ENCODE results near the gene TIMM9.
"Not testable (repeated sequence)": the region's sequence is repeated elsewhere in the genome, so short reads cannot be mapped to it uniquely, and the experiment has no call there.

Gene TIMM9, protein sequence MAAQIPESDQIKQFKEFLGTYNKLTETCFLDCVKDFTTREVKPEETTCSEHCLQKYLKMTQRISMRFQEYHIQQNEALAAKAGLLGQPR

DNA sequence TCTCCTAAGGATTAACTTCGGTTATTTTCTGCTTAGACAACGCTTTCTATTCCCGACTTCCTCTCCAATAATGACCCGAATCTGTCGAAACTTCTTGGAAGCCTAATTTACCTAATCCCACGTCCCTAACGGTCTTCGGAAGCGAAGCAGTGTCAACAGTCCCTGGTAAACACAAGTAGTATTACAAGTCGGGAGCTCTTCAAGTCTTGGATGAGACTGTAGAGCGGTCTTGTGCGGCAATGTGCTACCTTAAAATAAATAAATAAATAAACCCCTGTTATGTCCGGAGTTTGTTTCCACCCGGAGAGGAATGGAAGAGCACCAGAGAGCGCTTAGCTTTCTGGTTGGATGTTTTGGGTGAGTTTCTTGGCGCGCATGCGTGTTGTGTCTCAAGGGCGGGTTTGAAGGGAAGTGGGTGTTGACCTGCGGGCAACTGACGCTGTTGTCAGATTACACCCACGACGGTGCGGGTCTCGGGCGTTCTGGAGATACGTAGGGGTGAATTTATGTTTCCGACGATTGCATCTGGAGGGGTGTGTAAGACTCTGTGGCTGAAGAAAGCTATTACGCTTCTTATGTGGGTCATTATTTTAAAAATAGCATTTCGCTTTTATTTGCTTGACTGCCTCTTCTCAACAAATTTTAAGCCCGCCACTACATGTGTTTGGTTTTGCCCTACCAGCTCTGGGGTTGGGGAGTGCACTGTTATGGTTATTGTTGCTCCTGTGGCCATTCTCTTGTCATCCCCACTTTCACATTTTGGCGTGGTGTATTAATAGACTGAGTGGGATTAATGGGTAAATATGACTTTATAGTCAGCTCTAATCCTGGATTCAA is at the start of gene TIMM9, which contains the start of gene KIAA0586:
Gene TIMM9 (minus strand): TSS at position 251 of the 837 bp plus-strand sequence. CDS start 15,586 bp downstream, outside the sequence.
Gene KIAA0586 (plus strand): TSS at position 439 of the 837 bp plus-strand sequence. CDS start 546 bp downstream, outside the sequence.
- DNase-seq (ENCODE audit: low read depth), result peak; percentile 98

DNA sequence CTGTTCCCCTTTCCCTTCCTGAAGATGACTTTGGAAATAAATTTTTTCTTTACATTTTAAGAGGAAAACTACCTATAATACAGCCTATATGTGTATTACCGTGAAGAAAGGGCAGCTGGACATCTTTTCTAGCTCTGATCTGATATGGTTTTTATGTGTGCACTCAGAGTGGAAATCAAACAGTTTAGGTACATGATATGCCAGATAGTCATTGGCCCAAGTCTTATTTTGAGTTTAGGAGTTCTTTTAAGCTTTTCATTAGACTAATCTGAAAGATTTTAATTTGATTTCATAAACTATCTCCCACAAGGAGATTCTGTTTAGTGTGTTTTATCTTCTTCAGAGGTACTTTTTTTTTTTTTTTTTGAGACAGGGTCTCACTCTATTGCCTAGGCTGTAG is 49.0 kb upstream of the TIMM9 start:
- DNase-seq (ENCODE audit: low read depth), result no peak

DNA sequence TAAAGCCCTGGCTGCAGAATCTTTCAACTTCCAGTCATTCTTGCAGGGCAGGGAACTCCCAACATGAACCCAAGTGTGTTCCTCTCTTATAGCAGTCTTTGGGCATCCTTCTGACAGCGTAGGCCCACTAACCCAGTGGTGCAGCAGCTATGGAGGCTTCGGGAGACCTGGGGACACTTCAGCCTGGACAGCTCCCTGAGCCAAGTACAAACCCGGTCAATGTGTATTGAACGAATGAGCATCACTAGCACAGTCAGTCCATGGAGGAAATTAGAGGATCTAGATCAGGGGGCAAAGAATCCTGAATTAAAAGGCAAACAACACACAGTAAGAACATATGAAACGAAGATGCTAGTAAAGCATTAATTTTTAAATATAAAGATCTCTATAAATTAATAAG is 42.0 kb upstream of the TIMM9 start:
- DNase-seq (ENCODE audit: low read depth), result no peak

DNA sequence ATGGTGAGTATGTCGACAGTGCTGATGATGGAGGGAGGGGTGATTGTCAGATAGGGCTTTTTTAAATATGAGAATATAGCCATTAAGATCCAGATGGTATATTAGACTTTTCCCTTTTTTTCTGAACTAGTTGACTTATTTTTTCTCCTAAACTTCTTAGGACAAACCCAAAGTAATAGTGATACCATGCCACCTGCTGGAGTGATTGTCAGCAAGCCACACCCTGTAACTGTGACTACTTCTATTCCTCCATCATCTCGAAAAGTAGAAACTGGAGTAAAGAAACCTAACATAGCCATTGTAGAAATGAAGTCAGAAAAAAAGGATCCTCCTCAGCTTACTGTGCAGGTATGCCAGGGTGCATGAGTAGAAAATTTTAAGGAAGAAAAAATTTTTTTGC is 40.2 kb upstream of the TIMM9 start:
- no peak for DNase-seq (ENCODE audit: low read depth)

DNA sequence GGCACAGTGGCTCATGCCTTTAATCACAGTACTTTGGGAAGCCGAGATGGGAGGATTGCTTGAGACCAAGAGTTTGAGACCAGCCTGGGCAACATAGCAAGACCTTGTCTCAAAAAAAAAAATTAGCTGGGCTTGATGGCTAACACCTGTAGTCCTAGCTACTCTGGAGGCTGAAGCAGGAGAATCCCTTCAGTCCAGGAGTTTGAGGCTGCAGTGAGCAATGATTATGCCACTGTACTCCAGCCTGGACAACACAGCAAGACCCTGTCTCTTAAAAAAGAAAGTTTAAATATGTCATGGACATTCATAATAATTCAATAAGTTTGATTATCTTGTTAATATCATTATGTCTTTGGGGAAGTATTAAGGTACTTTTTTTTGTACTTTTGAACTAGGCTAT is 39.1 kb upstream of the TIMM9 start:
- DNase-seq (ENCODE audit: low read depth), result no peak

DNA sequence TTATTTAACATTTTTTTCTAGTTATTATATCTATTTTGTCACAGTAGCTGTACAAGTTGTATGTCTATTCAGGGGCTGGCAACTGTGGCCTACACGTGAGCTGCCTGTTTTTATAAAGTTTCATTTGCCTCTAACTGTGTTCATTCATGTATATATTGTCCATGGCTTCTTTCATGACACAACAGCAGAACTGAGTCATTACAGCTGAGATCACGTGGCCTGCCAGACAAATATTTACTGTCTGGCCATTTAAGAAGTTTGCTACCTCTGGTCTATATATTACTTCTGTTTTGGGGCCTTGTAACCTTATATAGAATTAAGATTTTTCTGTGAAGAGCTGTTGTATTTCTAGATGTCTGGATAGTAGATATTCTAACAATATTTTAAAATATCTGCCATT is 38.1 kb upstream of the TIMM9 start:
- no peak for DNase-seq (ENCODE audit: low read depth)

DNA sequence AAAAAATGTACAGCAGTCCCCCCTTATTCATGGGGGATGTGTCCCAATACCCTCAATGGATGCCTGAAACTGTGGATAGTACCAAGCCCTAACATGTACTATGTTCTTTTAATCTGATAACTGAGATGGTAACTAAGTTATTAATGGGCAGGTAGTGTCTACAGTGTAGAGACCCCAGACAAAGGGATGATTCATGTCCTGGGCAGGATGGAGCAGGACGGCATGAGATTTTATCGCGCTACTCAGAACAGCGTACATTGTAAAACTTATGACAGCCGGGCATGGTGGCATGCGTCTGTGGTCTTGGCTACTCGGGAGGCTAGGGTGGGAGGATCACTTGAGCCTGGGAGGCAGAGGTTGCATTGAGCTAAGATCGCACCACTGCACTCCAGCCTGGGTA is 37.3 kb upstream of the TIMM9 start:
- DNase-seq (ENCODE audit: low read depth), result no peak

DNA sequence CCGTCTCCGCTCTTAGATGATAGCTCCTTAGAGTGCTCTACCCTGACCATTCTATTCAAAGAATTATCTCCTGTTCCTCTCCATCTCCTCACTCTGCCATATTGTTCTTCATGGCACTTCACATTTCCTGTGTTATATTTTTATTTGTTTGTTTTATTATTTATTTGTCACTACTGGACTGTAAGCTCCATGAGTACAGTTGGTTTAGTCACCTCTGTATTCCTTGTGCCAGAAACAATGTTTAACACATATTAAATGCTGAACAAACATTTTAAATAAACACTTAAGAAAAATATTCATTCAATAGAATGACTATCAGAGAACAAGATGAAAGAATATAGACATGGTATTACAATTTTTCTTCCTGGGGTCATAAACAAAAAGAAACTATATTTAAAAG is 35.8 kb upstream of the TIMM9 start:
- DNase-seq (ENCODE audit: low read depth), result no peak

DNA sequence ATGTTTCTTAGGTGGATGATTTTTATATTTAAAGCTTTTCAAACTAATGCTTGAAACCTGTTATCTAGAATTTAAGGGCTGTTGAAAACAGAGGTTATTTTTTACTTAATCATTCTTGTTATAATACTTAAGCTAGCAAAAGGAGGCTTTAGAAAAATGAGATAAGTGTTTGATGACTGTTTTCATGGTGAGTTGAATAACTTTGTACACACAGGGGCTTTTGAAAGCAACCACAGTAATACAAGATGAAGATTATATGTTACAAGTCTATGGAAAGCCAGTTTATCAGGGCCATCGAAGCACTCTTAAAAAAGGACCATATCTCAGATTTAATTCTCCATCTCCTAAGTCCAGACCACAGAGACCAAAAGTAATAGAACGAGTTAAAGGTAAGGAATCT is 33.4 kb upstream of the TIMM9 start:
- DNase-seq (ENCODE audit: low read depth), result no peak

DNA sequence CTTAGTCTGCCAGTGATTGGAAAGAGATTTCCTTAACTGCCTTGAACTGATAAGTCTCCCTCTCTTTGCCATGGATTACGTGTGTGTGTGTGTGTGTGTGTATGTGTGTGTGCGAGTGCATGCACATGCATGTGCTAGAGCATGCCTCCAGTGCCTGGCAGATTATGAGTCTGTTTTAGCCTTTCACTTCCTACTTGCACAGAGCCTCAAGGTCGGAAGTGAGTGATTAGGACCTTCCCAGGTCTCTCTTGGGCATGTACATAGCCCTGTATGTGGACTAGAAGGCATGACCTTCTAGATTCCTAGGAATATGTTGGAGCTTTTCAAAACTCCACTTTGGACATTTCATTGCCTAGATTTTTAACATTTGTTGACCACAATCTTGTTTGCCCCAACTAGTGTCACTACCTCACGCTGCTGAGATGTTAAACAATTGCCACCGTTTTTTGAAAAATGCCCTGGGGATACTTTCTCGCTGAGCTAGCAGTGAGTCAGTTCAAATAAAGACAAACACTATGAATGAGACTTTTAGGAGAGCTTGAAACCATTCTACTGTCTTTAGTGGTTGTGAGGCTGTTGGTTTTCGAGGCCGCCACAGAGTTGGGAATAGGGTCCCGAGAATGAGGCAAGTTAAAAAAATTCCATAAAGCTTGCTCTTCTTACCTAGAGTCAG is 28.4 kb upstream of the TIMM9 start:
- DNase-seq (ENCODE audit: low read depth), result no peak

DNA sequence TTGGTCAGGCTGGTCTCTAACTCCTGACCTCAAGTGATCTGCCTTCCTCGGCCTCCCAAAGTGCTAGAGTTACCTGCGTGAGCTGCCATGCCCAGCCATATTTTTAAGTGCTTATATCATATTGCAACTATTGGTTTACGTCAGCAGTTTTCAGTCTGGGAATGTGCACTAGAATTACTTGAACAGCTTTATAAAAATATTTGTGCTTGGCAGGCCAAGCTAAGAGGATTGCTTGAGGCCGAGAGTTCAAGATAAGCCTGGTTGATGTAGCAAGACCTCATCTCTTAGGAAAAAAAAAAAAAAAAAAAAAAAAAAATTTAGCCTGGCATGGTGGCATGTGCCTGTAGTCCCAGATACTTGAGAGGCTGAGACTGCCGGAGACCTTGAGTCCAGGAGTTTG is 17.3 kb upstream of the TIMM9 start:
- DNase-seq (ENCODE audit: low read depth), result no peak

DNA sequence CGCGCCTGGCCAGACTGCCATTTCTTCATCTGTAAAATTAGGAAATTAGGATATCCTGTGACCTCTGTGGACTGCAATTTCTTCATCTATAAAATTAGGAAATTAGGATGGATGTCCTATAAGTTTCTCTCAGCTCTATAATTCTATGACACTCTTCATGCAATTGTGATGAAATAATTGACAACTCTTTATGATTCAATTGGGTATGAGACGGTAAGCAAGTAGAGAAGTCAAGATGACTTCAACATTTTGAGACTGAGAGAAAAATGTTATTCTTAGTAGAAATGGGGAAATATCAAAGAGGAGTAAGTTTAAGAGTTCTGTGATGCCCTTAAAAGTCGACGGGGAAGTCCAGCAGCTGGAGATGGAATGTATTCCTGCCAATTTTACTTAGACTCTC is 12.1 kb upstream of the TIMM9 start:
- DNase-seq (ENCODE audit: low read depth), result no peak

DNA sequence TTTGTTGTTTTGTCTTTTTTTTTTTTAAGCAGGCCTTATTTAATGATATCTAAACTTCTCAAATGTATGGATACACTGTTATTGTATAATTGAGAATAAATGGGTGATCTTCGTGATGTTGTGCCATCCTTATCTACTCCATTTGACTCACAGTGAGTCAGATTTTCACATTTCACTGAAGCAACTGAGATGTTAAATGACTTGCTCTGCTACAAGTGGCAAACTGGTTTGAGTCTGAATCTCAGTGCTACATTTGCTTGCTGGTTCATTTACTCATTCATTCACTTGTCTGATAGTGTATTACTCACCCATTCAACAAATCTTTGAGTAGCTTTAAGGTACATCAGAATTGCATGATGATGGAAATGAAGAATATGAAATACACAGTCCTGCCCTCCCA is 2.8 kb upstream of the TIMM9 start:
- DNase-seq (ENCODE audit: low read depth), result no peak

DNA sequence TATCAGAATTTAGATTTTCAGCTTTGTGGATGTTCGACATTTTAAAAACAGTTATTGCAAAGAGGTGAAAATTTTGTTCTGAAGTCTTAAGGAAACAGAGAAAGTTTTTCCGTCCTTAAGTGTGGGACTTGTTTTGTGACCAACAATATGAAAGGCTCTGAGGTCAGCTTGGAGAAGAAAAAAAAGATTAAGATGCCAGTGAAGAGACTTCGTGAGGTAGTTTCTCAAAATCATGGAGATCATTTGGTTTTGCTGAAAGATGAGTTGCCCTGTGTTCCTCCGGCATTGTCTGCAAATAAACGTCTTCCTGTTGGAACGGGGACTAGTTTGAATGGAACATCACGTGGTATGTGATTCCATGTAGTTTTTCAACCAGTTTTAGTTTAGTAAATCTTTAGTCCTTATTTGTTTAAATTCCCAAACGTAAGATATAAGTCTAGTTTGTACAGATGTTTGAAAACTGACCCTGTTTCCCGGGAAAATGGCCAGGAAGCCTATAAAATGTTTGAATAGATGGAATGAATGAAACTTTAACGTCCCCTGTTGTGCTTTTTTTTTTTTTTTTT is 870 bp upstream of the TIMM9 start:
- peak; percentile 41 for DNase-seq (ENCODE audit: low read depth)

DNA sequence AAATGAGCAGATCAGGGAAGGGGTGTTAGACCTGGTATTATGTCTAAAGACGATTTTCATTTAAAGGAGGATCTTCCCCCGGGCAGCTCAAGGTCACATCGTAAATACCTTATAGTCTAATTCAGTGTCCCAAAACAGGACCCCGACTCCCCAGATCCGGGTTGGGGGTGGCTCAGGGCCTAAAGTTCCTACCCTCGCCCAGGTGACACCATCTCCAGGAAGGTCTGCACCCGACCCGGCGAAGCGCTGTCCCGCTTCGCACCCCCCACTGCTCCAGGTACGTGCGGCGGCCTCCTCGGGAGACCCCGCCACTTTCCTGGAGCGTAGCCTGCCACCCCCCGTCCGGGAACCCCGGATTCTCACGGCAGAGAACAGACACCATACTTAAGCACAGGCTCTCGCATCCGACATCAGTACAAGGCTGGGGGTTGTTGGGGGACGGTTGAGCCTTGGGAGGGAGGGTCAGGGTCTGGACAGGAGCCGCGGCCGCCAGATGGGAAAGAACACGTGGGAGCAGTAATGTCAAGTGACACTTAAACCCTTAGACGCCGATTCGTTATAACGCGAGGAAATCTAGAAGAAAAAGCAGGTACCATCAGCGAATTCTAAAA is 556 bp downstream of the TIMM9 start:
- peak; percentile 42 for DNase-seq (ENCODE audit: low read depth)

DNA sequence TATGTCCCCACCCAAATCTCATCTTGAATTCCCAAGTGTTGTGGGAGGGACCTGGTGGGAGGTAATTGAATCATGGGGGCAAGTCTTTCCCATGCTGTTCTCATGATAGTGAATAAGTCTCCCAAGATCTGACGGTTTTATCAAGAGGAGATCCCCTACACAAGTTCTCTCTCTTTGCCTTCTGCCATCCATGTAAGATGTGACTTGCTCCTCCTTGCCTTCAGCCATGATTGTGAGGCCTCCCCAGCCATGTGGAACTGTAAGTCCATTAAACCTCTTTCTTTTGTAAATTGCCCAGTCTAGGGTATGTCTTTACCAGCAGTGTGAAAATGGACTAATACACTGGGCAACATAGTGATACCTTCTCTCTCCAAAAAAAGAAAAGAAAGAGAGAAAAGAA is 10.4 kb downstream of the TIMM9 start:
- not testable (repeated sequence) for DNase-seq (ENCODE audit: low read depth)

DNA sequence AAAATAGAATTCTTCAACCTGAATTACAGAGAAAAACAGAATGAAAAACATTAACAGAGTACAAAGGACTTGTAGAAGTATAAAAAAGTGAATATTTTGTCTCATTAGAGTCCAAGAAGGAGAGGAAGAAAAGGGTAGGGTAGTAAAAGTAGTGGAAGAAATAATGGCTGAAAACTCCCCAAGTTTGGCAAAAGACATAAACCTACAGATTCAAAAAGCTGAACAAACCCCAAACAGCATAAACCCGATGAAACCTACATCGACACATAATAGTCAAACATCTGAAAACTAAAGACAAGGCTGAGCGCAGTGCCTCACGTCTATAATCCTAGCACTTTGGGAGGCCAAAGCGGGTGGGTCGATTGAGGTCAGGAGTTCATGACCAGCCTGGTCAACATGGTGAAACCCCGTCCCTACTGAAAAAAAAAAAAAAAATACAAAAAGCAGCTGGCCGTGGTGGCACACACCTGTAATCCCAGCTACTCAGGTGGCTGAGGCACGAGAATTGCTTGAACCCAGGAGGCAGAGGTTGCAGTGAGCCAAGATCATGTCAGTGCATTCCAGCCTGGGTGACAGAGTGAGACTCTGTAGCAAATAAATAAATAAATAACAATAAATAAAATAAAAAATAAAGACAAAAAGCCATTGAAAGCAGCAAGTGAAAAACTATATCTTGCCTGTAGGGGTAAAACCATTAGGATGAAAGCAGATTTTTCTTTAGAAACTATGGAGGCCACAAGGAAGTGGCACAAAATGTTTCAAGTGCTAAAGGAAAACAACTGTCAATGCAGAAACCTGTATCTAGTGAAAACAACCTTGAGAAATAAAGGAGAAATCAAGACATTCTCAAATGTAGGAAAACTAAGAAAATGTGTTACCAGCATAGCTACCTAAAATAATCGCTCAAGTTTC is 11.4 kb downstream of the TIMM9 start:
- DNase-seq (ENCODE audit: low read depth), result no peak

DNA sequence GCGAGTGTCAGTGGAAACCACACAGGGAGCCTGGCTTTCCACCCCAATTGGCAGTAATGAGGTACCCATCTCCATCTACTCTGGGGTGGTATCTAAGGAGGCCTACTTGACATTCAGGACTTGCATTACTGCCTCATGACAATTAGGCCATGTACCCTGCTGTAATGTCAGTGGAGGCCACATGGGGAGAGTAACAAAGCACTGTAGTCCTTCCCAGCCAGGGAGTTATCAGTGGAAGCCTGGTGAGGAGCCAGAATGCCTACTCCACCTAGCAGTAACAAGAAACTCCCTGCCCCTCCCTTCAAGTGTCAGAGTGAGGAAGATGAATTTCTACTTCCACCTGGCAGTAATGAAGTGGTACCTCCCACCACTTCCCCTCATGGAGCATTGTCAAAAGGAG is 12.5 kb downstream of the TIMM9 start:
- DNase-seq (ENCODE audit: low read depth), result no peak

DNA sequence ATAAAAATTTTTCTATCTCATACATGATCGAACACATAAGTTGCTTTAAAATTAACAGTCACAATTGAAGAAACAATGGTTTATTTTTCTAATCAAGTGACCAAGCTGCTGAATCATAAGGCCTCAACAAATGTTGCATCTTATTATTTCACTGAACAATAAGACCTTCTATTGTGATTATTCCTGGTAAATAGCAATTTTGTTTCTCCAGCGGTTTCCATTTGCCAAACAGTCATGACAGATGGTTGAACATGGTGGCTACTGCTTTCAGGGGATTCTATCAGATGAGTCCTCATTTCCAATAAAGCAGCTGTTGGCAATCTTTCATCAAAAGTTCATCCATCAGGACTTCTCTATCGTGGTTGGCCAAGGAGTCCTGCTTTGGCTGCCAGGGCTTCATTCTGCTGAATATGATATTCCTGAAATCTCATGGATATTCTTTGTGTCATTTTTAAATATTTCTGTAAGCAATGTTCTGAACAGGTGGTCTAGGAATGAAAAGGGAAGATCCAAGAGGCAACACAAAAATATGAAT is 18.6 kb downstream of the TIMM9 start:
- no peak for DNase-seq (ENCODE audit: low read depth)

DNA sequence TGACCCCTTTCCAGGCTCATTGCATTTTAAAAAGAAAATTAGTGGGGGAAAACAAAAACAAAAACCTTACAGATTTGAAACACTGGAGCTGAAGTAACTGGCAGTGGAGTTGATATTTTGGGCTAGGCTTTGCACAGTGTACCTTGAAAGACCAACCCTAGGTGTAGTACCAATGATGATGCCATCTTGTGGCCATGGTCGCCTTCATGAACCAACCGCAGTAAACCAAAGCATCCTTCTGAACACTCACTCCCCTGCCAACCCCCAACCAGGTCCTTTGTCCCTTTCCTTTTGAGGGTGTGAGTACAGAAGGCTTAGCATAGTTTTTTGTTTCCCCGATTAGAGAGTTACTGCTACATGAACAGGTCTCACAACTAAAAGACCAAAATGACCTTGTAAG is 25.7 kb downstream of the TIMM9 start:
- DNase-seq (ENCODE audit: low read depth), result no peak

DNA sequence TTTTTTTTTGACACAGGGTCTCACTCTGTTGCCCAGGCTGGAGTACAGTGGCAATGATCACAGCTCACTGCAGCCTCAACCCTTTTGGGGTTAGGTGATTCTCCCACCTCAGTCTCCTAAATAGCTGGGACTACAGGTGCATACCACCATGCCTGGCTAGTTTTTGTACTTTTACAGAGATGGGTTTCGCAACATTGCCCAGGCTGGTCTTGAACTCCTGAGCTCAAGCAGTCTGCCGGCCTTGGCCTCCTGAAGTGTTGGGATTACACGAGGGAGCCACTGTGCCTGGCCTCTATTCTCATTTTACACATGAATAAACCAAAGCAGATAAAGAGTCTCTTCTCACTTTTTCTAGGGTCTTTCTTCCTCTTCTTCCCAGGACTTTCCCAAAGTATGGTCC is 28.4 kb downstream of the TIMM9 start:
- DNase-seq (ENCODE audit: low read depth), result no peak
